Measurements from ENCODE around the gene ENAM. TPM values are rescaled to one million over a fixed set of nuclear protein-coding genes. Genes with fewer than 3 reads are reported as not detected.
A peak's percentile ranks its signal among the peaks of the same experiment; 100 is the strongest.
"Not testable (repeated sequence)": the region's sequence is repeated elsewhere in the genome, so short reads cannot be mapped to it uniquely, and the experiment has no call there.

The ENAM gene
- polyA plus RNA-seq, 3 donors, result 4.7 to 6.0 (median 5.9) TPM

- DNase-seq (ENCODE audit: low read depth in 3 of 3, low spot score in 2 of 3), result no peak
Measured at GRCh38 chr4:70676554-70677090, 48.1 kb downstream of the ENAM start.

GRCh38 chr4:70678383-70678999, 49.9 kb downstream of the ENAM start:
- DNase-seq (ENCODE audit: low read depth in 3 of 3, low spot score in 2 of 3), result no peak

GRCh38 chr4:70680934-70681333, 52.4 kb downstream of the ENAM start:
- DNase-seq (ENCODE audit: low read depth in 3 of 3, low spot score in 2 of 3), result peak in 1 of 3 donors; percentile 52

- no peak for DNase-seq (ENCODE audit: low read depth in 3 of 3, low spot score in 2 of 3)
Measured at GRCh38 chr4:70681704-70682103, 53.2 kb downstream of the ENAM start.

- not testable (repeated sequence) for DNase-seq (ENCODE audit: low read depth in 3 of 3, low spot score in 2 of 3)
Measured at GRCh38 chr4:70682142-70682541, 53.6 kb downstream of the ENAM start.

GRCh38 chr4:70687392-70687791, 58.8 kb downstream of the ENAM start:
- no peak for DNase-seq (ENCODE audit: low read depth in 3 of 3, low spot score in 2 of 3)

GRCh38 chr4:70687821-70688794, 59.6 kb downstream of the ENAM start, which contains the start of gene UTP3:
Gene UTP3, plus strand, starts transcription at chr4:70688532. Its CDS starts 146 bp downstream, at chr4:70688678.
- DNase-seq (ENCODE audit: low read depth in 3 of 3, low spot score in 2 of 3), result peak; percentile 97 to 99 (median 98)

- no peak for DNase-seq (ENCODE audit: low read depth in 3 of 3, low spot score in 2 of 3)
Measured at GRCh38 chr4:70688795-70689231, 60.3 kb downstream of the ENAM start.

- DNase-seq (ENCODE audit: low read depth in 3 of 3, low spot score in 2 of 3), result no peak
Measured at GRCh38 chr4:70691661-70692060, 63.1 kb downstream of the ENAM start.

GRCh38 chr4:70694633-70695032, 66.1 kb downstream of the ENAM start:
- DNase-seq (ENCODE audit: low read depth in 3 of 3, low spot score in 2 of 3), result not testable (repeated sequence)

Other genes starting within 250 kb of the ENAM start
- not detected for gene SMR3B, start 245.6 kb upstream of the ENAM start, polyA plus RNA-seq (ENCODE audit: insufficient read length in 3 of 3)
- not detected for gene OPRPN, start 230.8 kb upstream of the ENAM start, polyA plus RNA-seq (ENCODE audit: insufficient read length in 3 of 3)
- gene MUC7, start 156.5 kb upstream of the ENAM start, polyA plus RNA-seq (ENCODE audit: insufficient read length in 3 of 3), result under 1 TPM in 2 of 3 donors, not detected in 1; 0.08 to 0.14 TPM
- gene AMTN, start 110.2 kb upstream of the ENAM start, polyA plus RNA-seq (ENCODE audit: insufficient read length in 3 of 3), result not detected
- gene AMBN, start 36.5 kb upstream of the ENAM start, polyA plus RNA-seq (ENCODE audit: insufficient read length in 3 of 3), result 1 to 10 TPM; 1.2 to 1.7 (median 1.3) TPM
- gene JCHAIN, start 37.8 kb downstream of the ENAM start, polyA plus RNA-seq (ENCODE audit: insufficient read length in 3 of 3), result 1 to 10 TPM in 2 of 3 donors, under 1 TPM in 1; 0.69 to 1.6 (median 1.1) TPM
- gene UTP3, start 59.8 kb downstream of the ENAM start, polyA plus RNA-seq (ENCODE audit: insufficient read length in 3 of 3), result 10 to 100 TPM; 54.0 to 58.0 (median 54.2) TPM
- 10 to 100 TPM; 91.9 to 95.9 (median 93.3) TPM for gene RUFY3, start 93.2 kb downstream of the ENAM start, polyA plus RNA-seq (ENCODE audit: insufficient read length in 3 of 3)
- 100 to 1,000 TPM; 134 to 139 (median 136) TPM for gene GRSF1, start 211.1 kb downstream of the ENAM start, polyA plus RNA-seq (ENCODE audit: insufficient read length in 3 of 3)

All from right renal cortex interstitium (tissue), 3 donors.